Renal pelvis (tissue), 4 donors: ENCODE measurements around the gene WNT7B. TPM values are rescaled to one million over a fixed set of nuclear protein-coding genes. Genes with fewer than 3 reads are reported as not detected.

Source experiments
- DNase-seq: peaks from one replicate; pipeline ENCODE4 v3.0.0-alpha.2; 2013
- polyA plus RNA-seq, 3 donors: library from polyadenylated mRNA; unstranded; fragments of 120-200 nt; gene quantifications; one replicate each; pipeline ENCODE4 v1.2.1, GENCODE V29; 2013; ENCODE audit not compliant: insufficient read length in 3 of 3

WNT7B gene
- polyA plus RNA-seq, 3 donors = 10.4 to 12.0 (median 11.1) TPM

DNA sequence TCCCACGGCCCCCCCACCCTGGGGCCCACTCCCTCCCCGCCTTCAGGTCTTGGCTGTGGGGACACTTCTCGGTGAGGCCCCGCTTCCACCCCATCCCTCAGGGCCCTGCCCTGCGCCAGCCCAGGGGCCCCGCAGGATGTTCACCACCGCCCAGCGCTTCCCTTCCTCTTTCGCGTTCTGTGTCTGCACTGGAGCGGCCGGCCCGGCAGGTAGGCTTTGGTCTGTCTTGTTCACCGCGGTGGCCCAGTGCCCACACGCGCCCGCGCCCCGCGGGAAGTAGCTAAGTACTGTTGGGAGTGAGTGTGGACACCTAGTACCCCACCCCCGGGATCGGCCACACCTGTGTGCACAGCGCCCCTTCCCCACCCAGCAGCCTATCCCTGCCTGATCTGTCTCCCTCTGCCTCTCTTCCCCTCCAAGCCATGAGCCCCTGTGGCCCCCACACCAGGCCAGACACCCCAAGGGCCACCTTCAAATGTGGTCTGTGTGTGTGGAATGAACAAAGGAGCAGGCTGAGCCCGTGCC, 85.4 kb downstream of the WNT7B start:
- no peak for DNase-seq

DNA sequence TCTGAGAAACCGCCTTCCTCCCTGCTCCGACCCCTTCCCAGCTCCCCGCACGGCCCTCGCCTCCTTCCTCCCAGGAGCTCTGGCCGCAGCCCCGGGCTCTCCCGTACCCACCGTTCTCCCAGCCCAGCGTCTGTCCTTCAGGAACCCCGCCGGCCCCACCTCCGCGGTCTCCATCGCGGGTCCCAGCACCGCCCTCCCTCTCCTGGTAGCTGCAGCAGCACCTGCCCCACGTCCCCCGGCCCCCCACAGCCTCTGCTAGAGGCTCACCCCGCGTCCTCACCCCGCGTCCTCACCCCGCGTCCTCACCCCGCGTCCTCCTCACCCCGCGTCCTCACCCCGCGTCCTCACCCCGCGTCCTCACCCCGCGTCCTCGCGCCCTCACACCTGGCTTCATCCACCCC, 85.9 kb downstream of the WNT7B start:
- DNase-seq = no peak

DNA sequence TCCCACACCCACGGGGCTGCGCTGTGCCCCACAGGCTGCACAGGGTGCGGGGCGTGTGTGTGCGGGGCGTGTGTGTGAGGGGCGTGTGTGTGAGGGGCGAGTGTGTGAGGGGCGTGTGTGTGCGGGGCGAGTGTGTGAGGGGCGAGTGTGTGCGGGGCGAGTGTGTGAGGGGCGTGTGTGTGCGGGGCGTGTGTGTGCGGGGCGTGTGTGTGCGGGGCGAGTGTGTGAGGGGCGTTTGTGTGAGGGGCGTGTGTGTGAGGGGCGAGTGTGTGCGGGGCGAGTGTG, 86.7 kb downstream of the WNT7B start:
- DNase-seq = no peak

DNA sequence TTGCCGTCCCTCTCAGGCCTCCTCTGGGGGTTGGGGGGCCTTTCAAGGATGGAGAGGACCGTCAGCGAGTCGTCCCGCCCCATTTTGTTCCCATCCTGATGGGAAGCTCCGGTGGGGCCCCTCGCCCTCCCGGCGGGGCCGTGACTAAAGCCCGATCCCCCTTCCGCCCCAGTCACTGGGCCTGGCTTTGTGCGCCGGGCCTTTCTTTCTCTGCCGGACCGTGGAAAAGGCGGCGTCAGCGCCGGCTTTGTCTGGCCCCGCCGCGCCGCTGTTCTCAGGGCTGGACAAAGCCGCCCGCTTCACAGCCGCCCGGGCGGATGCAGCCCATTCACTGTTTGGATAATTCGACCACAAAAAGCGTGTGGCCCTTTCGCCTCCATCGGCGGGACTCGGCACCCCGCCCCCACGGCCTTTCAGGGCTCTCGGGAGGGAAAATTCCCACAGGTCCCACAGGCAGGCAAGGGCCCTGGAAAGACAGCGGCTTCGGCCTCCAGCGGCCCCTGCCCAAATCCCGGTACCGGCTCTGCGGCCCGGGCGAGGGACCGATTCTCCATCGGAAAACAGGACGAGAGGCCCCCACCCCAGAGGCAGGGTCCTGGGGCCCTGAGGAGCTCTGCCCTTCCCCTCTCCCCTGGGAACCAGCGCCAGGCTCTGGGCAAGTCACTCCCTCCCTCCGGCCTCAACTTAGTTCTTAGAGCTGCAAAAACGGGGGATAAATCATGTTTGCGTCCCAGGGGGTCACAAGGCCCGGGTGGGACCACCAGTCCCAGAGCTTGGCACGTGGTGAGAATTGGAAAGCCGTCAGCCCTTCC, 87.2 kb downstream of the WNT7B start:
- no peak for DNase-seq

DNA sequence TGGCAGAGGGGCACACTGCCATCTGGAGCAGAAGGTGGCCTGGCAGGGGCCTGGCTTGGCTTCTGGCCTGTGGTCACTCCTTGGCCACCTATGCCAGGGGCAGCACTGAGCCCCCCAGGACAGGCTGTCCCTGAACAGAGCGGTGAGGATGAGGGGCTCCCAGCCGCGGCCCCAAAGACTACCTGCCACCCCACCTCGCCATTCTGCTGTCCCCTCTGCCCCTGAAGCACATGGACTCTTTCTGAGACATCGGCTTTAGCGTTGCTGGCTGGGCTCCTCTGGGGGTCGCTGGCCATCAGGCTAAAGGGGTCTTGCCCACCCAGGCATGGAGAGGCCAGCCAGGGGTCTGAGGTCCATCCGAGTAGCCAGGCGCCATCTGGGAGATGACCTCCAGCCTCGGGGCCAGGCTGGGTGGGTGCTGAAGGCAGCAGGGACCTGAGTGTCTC, 87.8 kb downstream of the WNT7B start:
- DNase-seq = no peak

DNA sequence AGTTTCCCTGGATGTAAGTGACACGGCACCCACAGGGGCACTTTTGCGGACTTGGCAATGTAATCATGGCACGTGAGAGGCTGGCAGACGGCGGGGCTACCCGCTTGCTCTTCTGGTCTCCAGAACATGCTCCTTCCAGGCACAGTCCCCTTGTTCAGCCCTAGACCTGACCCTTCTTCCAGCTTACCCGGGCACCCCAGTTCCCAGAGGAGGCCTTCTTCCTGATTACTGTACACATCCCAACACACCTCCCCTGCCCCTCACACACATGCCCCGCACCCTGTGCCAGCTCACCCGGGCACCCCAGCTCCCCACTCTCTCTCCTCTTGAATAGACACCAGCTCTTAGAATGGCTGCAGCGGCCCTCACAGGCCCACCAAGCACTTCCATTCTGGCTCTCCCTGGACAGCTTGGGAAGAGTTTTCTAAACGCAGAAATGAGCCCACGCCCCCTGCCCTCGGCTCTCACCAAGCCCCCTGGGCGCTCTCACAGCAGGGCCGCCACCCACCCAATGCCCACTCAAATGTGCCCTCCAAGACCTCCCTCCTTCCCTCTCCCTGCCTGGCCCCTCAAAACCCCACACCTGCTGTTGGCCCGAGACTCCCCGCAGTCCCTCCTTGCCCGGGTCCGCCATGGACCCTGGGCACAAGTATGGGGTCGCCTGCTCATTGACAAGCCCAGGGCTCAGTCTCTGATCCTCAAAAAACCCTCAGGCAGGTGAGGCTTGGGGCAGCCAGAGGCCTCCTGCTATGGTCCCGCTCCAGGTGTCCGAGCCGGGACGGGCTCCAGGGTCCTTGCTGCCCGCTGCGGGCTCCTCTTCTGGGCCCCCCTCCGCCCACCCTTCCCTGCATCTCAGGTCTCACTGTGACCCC, 88.5 kb downstream of the WNT7B start:
- DNase-seq = no peak

DNA sequence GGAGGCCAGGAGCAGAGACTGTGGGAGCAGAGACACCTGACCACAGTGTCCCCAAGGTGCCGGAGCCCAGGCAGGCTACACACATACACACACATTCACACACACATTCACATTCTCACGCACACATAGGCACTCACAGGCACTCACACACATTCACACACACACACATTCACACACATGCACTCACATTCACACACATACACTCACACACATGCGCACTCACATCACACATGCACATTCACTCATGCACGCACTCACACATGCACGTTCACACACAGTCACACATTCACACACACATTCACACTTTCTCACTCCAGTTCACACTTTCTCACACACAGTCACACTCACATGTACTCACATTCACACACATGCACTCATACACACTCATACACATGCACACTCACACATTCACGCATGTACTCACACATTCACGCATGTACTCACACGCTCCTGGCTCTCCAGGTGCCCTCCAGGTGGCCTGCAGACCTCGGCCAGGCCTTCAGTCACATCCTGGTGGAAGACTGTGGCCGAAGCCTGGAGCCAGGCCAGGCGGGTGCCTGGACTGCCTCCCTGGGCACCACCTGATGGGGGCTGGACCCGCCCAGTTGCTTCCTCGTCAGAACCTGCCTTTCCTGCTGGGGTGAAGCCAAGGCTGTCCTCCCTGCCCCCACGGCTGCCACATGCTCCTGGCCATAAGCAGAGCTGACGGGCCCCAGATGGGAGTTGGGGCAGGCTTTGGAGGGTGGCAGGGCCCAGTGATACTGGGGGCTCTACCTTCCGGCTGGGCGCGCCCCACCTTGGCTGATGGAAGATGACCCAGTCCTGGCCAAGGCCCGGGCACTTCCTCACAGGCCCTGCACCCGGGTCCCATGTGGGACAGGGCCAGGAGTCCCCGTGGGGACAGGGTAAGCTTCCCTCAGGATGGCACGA, 89.5 kb downstream of the WNT7B start:
- no peak for DNase-seq

DNA sequence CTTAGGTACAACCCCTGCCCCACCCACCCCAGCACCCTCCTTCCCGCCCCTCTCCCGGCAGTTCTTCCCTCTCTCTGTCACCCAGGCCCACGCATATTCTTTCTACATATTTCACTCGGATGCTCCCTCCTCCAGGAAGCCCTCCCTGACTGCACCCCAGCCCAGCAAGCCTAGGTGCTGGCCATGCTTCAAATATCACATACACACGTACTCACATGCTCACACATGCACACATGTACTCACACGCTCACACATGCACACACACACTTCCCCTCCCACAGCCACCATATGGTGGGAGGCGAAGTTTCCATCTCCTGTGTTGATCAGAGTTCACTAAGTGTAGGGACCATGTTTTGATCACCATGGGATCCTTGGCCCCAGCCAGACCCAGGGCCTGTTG, 90.4 kb downstream of the WNT7B start:
- DNase-seq = no peak

DNA sequence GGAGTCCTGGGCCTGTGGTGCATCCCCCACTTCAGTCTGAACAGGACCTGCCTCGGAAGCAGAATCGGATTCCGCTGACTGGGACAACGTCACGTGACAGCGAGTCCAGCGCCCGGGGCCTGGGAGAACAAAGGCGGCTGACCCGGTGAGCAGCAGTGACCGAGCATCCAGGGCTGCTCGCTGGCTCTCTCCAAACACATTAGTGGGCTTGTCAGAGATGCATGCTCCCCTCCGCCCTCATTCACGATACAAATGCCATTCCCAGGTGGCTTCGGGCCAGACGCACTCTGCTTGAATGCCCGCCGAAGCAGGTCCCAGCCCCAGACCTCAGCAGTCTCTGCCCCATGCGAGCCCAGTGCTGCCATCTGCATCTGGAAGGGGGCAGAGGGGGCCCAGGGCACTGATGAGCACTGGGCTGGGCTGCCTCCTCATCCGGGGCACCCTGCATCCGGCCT, 91.0 kb downstream of the WNT7B start:
- no peak for DNase-seq

DNA sequence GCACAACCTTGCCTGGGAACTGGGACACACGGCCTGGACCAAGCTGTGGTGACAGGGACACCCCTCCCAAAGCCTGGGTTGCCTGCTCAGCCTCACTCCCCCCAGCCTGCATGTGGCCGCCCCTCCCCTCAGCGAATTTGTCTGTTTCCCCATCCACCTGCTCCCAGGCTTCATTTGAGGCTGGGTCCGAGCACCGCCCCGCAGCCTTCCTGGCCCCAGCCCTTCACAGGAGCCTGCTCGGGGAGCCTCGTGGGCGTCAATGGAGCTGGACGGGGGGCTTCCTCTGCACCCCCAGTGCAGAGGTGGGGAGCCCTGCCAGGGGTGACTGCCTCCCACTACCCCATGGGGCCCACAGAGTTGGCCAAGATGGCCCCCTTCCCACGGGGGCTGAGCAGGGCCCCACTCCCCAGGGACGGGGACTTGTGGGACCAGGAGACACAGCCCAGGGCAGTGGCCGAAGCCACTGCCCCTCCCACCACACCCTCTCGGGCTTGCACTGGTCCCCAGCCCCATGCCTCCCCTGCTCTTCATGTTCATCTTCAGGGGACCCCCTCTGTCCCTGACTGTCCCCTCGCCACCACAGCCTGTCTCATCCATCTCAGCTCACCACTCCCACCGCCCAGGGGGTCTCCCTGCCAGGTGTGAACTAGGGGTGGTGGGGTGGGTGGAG, 91.7 kb downstream of the WNT7B start:
- DNase-seq = no peak

DNA sequence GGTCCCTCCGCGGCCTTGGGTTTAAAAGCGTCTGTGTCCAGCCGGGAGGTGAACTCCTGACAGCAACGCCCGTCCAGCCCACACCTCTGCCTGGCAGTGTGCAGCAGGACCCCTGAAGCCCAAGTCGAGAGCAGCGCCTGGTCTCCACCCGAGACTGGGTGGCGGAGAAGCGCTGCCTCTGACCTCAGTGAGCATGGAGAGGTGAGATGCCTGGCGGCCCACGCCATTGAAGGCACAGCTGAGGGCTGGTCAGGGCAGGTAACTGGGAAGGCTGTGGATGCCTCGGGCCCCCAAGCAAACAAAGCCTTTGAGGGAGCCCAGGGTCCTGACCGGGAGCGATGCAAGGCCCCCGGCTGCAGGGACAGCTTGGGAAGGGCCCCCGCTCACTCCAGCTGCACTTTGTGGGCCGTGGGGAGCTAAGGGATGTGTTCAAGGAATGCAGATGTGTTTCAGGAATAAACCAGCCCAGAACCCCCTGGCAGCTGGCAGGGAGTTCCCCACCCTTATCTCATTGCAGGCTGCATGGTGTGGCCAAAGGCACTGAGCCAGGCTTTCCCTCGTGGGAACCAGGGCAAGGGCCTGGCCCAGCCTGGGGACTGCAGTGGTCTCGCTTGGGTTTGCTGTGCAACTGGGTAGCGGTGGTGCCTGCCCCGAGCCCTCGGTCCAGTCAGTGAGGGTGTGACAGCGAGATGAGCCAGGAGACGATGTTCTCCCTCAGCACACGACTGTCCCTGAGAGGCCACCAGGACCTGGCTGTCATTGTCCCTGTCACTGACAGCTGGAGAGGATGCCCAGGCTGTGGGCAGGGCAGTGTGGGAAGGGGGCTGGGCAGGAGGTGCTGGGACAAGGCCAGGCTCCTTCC, 92.5 kb downstream of the WNT7B start:
- DNase-seq = no peak

DNA sequence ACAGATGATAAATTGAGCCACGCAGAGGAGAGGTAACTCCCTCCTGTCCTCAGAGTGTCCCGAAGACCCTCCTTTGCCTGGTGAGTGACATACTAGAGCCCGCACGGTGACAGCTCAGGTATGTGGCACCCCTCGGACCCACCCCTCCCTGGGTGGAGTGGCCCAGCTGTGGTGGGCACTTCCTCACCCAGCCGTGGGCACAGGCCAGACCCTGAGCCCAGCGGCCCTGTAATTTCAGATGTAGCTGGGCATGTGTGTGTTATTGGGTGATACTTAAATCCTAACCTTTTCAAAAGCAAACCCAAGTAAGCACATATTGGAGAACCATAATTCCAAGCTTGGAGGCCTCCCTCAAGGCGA, 93.2 kb downstream of the WNT7B start:
- no peak for DNase-seq

DNA sequence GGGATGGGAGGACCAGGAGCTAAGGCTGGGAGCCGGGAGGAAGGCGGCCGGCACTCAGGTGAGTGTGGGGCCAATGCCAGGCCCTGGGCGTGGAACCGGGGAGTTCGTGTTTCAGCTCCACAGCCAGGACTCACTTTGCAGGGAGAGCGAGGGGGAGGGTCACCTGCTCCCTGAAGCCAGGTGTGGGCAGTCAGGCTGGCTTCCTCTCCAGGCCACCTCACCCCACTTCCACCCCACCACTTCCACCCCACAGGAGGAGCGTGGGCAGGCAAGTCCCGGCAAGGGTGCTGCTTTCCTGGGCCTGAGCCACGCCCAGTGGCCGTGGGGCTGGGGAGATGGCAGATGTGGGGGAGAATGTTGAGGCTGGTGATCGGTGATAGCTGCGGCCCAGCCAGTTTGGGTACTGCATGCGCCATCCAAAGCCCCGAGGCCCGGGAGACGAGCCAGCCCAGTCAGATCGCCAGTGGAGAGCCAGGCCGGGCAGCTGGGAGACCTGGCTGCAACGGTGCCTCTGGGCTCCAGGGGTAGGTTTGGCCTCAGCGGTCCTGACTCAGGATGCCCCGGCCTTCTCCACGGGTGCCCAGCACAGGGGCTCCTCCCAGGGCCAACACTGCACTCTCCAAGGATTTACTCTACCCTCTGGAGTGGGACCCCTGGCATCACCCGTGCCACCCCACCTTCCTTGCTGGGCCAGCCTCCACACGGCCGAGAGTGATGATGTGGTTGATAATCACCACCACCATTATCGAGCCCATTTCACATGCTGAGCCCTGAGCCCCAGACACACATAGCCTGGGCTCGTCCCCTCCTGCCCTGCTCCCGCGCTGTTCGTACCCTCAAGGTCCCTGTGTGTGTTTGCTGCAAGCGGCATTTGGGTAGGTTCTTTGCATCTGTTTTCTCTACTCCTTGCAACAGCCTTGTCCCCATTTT, 93.8 kb downstream of the WNT7B start:
- no peak for DNase-seq

DNA sequence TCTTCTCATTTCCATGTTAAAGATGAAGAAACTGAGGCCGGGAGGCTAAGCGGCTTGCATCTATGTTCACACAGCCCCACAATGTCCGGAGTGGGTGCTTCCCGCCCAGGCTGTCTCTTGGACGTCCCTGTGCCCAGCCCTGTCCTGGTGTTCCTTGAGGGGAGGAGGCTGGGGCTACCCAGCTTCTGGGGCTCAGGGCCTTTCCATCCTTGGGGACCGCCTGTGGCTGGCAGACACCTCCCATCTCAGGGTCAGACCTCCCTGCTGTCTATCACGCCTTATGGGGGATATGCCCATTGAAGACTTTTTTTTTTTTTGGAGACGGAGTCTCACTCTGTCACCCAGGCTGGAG, 95.5 kb downstream of the WNT7B start:
- DNase-seq = no peak

DNA sequence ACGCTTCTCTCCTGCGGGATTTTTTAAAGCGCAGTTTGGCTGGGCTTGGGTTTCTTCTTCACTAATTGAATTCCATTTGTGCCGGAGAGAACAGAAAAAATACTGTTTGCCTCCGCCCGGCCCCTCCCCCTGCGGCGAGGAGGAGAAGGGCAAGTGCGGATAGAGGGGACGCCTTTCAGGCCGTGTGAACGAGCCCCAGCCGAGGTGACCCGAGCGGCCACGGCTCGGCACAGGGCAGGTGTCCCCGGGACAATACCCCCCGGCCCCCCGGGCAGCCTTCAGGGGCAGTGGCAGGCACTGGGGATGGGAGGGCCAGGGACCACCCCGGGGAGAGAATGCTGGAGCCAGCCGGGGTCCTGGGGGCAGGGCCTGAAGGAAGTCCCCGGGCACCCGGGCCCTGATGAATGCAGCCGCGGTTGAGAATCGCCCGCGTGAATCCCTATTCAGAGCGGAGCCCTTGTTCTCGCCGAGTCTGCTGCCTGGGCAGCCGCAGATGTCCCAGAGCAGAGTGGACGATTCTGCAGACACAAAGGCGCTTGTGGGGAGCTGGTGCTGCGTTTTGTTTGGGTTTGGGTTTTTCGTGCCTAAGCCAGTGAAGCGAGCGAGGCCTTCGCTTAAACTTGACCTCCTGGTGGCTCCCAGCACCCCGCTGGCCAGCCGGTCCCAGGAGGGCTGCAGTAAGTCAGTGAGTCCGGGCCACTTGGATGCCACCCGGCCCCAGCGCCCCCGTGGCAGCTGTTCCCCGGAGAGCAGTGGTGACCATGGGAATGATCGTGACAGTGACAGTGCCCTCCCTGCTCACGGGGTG, 96.0 kb downstream of the WNT7B start:
- DNase-seq = no peak

DNA sequence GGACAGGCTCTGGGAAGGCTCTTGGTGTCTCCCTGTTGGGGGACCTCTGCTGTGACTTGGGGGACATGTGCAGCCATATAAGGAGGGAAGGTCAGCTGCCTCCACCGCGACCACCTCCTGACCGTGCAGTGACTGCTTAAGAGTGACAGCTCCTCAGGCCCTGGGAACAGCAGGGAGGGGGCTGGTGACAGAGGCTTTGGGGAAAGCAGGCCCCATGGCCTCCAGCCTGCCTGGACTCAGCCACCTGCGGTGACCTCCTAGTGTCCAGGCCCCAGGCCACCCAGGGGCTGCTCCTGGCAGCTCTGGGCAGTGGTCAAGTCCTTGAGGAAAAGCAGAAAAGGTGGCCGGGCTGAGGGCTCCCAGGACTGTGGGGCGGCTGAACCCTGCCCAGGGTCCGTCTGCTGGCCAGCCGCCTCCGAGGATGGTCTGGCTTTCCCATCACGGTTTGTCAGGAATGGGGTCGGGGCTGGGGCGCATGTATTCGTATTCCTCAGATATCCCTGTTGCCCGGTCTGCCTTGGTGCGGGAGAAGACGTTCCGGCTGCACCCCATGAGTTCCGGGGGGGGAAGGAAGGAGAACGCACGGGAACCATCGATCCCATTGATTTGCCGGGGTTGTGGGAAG, 96.8 kb downstream of the WNT7B start:
- DNase-seq = no peak

DNA sequence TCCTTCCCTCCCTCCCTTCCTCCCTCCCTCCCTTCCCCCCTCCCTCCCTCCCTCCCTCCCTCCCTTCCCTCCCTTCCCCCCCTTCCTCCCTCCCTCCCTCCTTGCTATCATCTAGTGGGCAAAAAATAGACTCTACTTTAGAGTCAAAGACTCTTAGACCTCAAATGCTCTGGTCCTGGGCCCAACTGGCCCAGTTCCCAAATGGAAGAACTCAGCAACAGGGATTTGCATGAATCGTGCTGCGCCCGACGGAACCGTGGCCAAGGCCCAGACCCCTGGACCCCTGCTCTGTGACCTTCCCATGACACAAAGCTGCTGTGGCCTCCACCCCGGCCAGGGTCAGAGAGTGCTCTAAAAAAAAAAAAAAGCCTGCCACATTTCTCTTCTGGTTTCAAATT, 97.4 kb downstream of the WNT7B start:
- no peak for DNase-seq
